Activated CD8-positive, alpha-beta memory T cell treated with anti-CD3 and anti-CD28 coated beads, Interleukin-2, amount 50 U/mL, for 24 hours (primary cell): ENCODE data around the gene CTDSPL2.
"Not testable (repeated sequence)": the region's sequence is repeated elsewhere in the genome, so short reads cannot be mapped to it uniquely, and the experiment has no call there.

Experiments
- DNase-seq: peaks from one replicate; pipeline ENCODE4 v3.0.0-alpha.2; 2020; ENCODE audit errors: extremely low read depth

CTDSPL2 gene

GRCh38 chr15:44485880-44486279, 58.5 kb downstream of the CTDSPL2 start:
- no peak for DNase-seq

- no peak for DNase-seq
Measured at GRCh38 chr15:44489464-44489863, 62.0 kb downstream of the CTDSPL2 start.

GRCh38 chr15:44490622-44491021, 63.2 kb downstream of the CTDSPL2 start:
- DNase-seq = no peak

GRCh38 chr15:44492040-44492439, 64.6 kb downstream of the CTDSPL2 start:
- DNase-seq = no peak

- no peak for DNase-seq
Measured at GRCh38 chr15:44492672-44493071, 65.2 kb downstream of the CTDSPL2 start.

- DNase-seq = no peak
Measured at GRCh38 chr15:44495562-44495961, 68.1 kb downstream of the CTDSPL2 start.

- DNase-seq = no peak
Measured at GRCh38 chr15:44500555-44500954, 73.1 kb downstream of the CTDSPL2 start.

- DNase-seq = no peak
Measured at GRCh38 chr15:44501768-44502366, 74.4 kb downstream of the CTDSPL2 start.

GRCh38 chr15:44516436-44516835, 89.0 kb downstream of the CTDSPL2 start:
- DNase-seq = no peak

GRCh38 chr15:44519537-44519936, 92.1 kb downstream of the CTDSPL2 start:
- DNase-seq = no peak

GRCh38 chr15:44525018-44525417, 97.6 kb downstream of the CTDSPL2 start:
- no peak for DNase-seq

GRCh38 chr15:44527241-44527640, 99.8 kb downstream of the CTDSPL2 start:
- DNase-seq = no peak

GRCh38 chr15:44529864-44530604, 102.6 kb downstream of the CTDSPL2 start:
- no peak for DNase-seq

- no peak for DNase-seq
Measured at GRCh38 chr15:44530653-44531052, 103.2 kb downstream of the CTDSPL2 start.

- not testable (repeated sequence) for DNase-seq
Measured at GRCh38 chr15:44532275-44532674, 104.8 kb downstream of the CTDSPL2 start.

- DNase-seq = no peak
Measured at GRCh38 chr15:44532689-44533088, 105.3 kb downstream of the CTDSPL2 start.

- DNase-seq = no peak
Measured at GRCh38 chr15:44535092-44535491, 107.7 kb downstream of the CTDSPL2 start.

GRCh38 chr15:44535523-44536301, 108.3 kb downstream of the CTDSPL2 start:
- DNase-seq = no peak

GRCh38 chr15:44536302-44536961, 109.0 kb downstream of the CTDSPL2 start:
- no peak for DNase-seq

- DNase-seq = peak; percentile 80
Measured at GRCh38 chr15:44536962-44537734, 109.7 kb downstream of the CTDSPL2 start, which contains the start of gene EIF3J. Gene EIF3J, plus strand, starts transcription at chr15:44537147. Its CDS starts 48 bp downstream, at chr15:44537195.

GRCh38 chr15:44537735-44538240, 110.4 kb downstream of the CTDSPL2 start:
- DNase-seq = no peak
